Measurements from ENCODE around the gene LIPC. TPM values are rescaled to one million over a fixed set of nuclear protein-coding genes. Genes with fewer than 3 reads are reported as not detected.

Gene LIPC
- total RNA-seq, 1 experiment from 2014 or later: not detected

DNA sequence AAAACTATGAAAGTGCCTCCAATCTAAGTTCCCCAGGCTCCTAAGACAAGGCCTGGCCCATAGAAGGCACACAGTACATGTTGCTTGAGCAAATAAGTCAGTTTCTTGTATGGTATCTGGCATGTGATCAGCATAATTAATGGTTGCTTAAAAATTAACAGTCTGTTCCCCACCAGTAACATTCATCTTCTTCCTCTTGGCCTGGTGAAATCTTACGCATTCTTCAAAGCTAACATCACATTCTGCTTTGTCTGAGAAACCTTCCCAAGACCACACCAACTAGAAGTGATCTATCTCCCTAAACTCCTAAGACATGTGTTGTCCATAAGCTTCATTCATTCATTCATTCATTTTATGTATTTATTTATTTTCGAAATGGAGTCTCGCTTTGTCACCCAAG lies 48.1 kb downstream of the LIPC start:
- H3K9me3 ChIP-seq (ENCODE audit: control insufficient read depth in 1 of 2, insufficient read depth in 1 of 2, low read depth in 1 of 2, low read length in 2 of 2): no peaks in the 10 kb centered on the region
- no peak overlapping the region for H3K4me2 ChIP-seq (ENCODE audit: low read length)
- ATAC-seq: no peak
- no peaks in the 10 kb centered on the region for H3K9me2 ChIP-seq (ENCODE audit: insufficient read depth)
- DNase-seq (ENCODE audit: low read depth, low spot score): no peak
- H3K36me3 ChIP-seq (ENCODE audit: control insufficient read depth in 1 of 2, insufficient read depth in 2 of 2, low read length in 2 of 2): no peaks in the 10 kb centered on the region
- intact Hi-C loops (cut with micrococcal nuclease): no loop called here
- no peak overlapping the region for H3K9ac ChIP-seq (ENCODE audit: low read length)
- RAD21 ChIA-PET (ENCODE audit: low non-redundant PET in 1 of 2, low total read pairs in 2 of 2, uncharacterized antibody in 2 of 2, unreplicated experiment in 2 of 2): no interaction called here
- CTCF ChIA-PET: no interaction called here
- POLR2A ChIA-PET: interaction anchor here (1.6 kb wide), 1 partner anchor 10 kb away, joined by 4 read pairs; no protein-coding TSS in a partner anchor
- no peak overlapping the region for H3K27ac ChIP-seq (ENCODE audit: low read depth, low read length)
- H2AFZ ChIP-seq (ENCODE audit: low read depth, low read length, poor library complexity, severe bottlenecking): no peak overlapping the region
- no peaks in the 10 kb centered on the region for H3K27me3 ChIP-seq (ENCODE audit: insufficient read depth, low read length)
- no peaks in the 10 kb centered on the region for H4K20me1 ChIP-seq (ENCODE audit: insufficient read depth)
- H3K4me3 ChIP-seq (replicated peaks in 1 of 2; ENCODE audit: low read depth in 1 of 2, low read length in 2 of 2): no peak overlapping the region
- no peaks in the 10 kb centered on the region for H3K4me1 ChIP-seq (ENCODE audit: control insufficient read depth in 1 of 2, insufficient read depth in 2 of 2, low read length in 2 of 2)
- no peak for TF ChIP-seq SRF (IDR thresholded peaks at IDR 0.05; ENCODE audit: low read depth)
- TF ChIP-seq RAD21 (IDR thresholded peaks at IDR 0.05; ENCODE audit: low read depth): no peak
- TF ChIP-seq, protein P1, sequence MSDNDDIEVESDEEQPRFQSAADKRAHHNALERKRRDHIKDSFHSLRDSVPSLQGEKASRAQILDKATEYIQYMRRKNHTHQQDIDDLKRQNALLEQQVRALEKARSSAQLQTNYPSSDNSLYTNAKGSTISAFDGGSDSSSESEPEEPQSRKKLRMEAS (IDR thresholded peaks at IDR 0.05): no peak
- TF ChIP-seq POLR2AphosphoS5 (IDR thresholded peaks at IDR 0.05; ENCODE audit: low read depth, low read length): no peak
- no peak for TF ChIP-seq SP1 (IDR thresholded peaks at IDR 0.05; ENCODE audit: low read depth)
- TF ChIP-seq CEBPB (IDR thresholded peaks at IDR 0.05; ENCODE audit: low read depth): no peak
- H3K79me2 ChIP-seq (ENCODE audit: insufficient read depth, low read length): no peaks in the 10 kb centered on the region
- no TSS peak for BruUV-seq (replicated peaks)

DNA sequence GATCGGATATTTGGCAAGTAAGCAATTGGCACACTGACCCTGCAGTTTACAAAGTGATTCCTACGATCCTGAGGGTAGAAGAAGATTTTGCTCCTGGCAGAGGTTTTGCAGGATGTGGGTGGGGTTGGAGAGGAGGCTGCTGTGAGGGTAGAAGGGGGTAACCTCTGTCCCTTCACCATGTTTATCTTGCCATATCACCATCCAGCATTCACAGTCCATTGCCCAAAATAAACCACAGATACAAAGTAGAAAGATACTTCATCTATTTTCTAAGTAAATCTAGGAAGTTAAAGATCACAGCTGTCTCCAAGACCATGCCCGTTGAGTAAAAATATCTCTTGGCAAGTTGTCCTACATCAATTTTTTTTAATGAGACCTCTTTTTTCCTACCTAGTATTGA lies 51.6 kb downstream of the LIPC start:
- ATAC-seq (no peak), DNase-seq (ENCODE audit: low read depth, low spot score) (no peak)
- Histone ChIP-seq H3K4me1 (ENCODE audit: control insufficient read depth in 1 of 2, insufficient read depth in 2 of 2, low read length in 2 of 2) (no peaks in the 10 kb centered on the region), H3K27me3 (ENCODE audit: insufficient read depth, low read length) (no peaks in the 10 kb centered on the region), H3K27ac (ENCODE audit: low read depth, low read length) (no peak overlapping the region), H3K9me3 (ENCODE audit: control insufficient read depth in 1 of 2, insufficient read depth in 1 of 2, low read depth in 1 of 2, low read length in 2 of 2) (no peaks in the 10 kb centered on the region), H4K20me1 (ENCODE audit: insufficient read depth) (no peaks in the 10 kb centered on the region), H3K9ac (ENCODE audit: low read length) (no peak overlapping the region), H3K9me2 (ENCODE audit: insufficient read depth) (no peaks in the 10 kb centered on the region), H3K4me2 (ENCODE audit: low read length) (no peak overlapping the region), H3K4me3 (replicated peaks in 1 of 2; ENCODE audit: low read depth in 1 of 2, low read length in 2 of 2) (no peak overlapping the region), H3K36me3 (ENCODE audit: control insufficient read depth in 1 of 2, insufficient read depth in 2 of 2, low read length in 2 of 2) (no peaks in the 10 kb centered on the region), H3K79me2 (ENCODE audit: insufficient read depth, low read length) (no peaks in the 10 kb centered on the region), H2AFZ (ENCODE audit: low read depth, low read length, poor library complexity, severe bottlenecking) (no peak overlapping the region)
- ChIA-PET POLR2A (no interaction called here), CTCF (no interaction called here), RAD21 (ENCODE audit: low non-redundant PET in 1 of 2, low total read pairs in 2 of 2, uncharacterized antibody in 2 of 2, unreplicated experiment in 2 of 2) (no interaction called here)
- intact Hi-C loops (cut with micrococcal nuclease): no loop called here
- no TSS peak for BruUV-seq (replicated peaks)
- TF ChIP-seq, protein P2, sequence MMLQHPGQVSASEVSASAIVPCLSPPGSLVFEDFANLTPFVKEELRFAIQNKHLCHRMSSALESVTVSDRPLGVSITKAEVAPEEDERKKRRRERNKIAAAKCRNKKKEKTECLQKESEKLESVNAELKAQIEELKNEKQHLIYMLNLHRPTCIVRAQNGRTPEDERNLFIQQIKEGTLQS (IDR thresholded peaks at IDR 0.05): no peak
- TF ChIP-seq JUND (IDR thresholded peaks at IDR 0.05) (no peak), CEBPB (IDR thresholded peaks at IDR 0.05; ENCODE audit: low read depth) (no peak), RAD21 (IDR thresholded peaks at IDR 0.05; ENCODE audit: low read depth) (no peak), POLR2A (IDR thresholded peaks at IDR 0.05; ENCODE audit: borderline replicate concordance, extremely low read depth, insufficient read depth, insufficient read length) (no peak), EZH2 (IDR thresholded peaks at IDR 0.05) (no peak), FOSL1 (IDR thresholded peaks at IDR 0.05; ENCODE audit: low read depth) (no peak), SRF (IDR thresholded peaks at IDR 0.05; ENCODE audit: low read depth) (no peak), EZH2phosphoT487 (IDR thresholded peaks at IDR 0.05; ENCODE audit: borderline replicate concordance) (no peak), TCF7L2 (IDR thresholded peaks at IDR 0.05; ENCODE audit: borderline replicate concordance, extremely low read depth, insufficient read depth, insufficient read length) (no peak)
- TF ChIP-seq, protein P3, sequence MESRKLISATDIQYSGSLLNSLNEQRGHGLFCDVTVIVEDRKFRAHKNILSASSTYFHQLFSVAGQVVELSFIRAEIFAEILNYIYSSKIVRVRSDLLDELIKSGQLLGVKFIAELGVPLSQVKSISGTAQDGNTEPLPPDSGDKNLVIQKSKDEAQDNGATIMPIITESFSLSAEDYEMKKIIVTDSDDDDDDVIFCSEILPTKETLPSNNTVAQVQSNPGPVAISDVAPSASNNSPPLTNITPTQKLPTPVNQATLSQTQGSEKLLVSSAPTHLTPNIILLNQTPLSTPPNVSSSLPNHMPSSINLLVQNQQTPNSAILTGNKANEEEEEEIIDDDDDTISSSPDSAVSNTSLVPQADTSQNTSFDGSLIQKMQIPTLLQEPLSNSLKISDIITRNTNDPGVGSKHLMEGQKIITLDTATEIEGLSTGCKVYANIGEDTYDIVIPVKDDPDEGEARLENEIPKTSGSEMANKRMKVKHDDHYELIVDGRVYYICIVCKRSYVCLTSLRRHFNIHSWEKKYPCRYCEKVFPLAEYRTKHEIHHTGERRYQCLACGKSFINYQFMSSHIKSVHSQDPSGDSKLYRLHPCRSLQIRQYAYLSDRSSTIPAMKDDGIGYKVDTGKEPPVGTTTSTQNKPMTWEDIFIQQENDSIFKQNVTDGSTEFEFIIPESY (IDR thresholded peaks at IDR 0.05; ENCODE audit: extremely low read depth, insufficient replicate concordance, low read length): no peak
- TF ChIP-seq, protein P4, sequence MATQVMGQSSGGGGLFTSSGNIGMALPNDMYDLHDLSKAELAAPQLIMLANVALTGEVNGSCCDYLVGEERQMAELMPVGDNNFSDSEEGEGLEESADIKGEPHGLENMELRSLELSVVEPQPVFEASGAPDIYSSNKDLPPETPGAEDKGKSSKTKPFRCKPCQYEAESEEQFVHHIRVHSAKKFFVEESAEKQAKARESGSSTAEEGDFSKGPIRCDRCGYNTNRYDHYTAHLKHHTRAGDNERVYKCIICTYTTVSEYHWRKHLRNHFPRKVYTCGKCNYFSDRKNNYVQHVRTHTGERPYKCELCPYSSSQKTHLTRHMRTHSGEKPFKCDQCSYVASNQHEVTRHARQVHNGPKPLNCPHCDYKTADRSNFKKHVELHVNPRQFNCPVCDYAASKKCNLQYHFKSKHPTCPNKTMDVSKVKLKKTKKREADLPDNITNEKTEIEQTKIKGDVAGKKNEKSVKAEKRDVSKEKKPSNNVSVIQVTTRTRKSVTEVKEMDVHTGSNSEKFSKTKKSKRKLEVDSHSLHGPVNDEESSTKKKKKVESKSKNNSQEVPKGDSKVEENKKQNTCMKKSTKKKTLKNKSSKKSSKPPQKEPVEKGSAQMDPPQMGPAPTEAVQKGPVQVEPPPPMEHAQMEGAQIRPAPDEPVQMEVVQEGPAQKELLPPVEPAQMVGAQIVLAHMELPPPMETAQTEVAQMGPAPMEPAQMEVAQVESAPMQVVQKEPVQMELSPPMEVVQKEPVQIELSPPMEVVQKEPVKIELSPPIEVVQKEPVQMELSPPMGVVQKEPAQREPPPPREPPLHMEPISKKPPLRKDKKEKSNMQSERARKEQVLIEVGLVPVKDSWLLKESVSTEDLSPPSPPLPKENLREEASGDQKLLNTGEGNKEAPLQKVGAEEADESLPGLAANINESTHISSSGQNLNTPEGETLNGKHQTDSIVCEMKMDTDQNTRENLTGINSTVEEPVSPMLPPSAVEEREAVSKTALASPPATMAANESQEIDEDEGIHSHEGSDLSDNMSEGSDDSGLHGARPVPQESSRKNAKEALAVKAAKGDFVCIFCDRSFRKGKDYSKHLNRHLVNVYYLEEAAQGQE (IDR thresholded peaks at IDR 0.05; ENCODE audit: low read depth): no peak
- TF ChIP-seq, protein P1 (IDR thresholded peaks at IDR 0.05): no peak
